Peyer's patch (tissue), 4 donors: ENCODE data around the gene RIC8B.

ENCODE experiments used
- POLR2A ChIP-seq, 2 donors: fragments of 450-650 bp; IDR thresholded peaks; one replicate each; pipeline ENCODE4 v1.5.1; 2017; ENCODE audit warnings: antibody characterized with exemption in 2 of 2, mild to moderate bottlenecking in 2 of 2, moderate library complexity in 2 of 2
- TF ChIP-seq, protein P1 (sequence below), 6 experiments: fragments of 450-650 bp in 4 of 6; fragments of 200-600 bp in 2 of 6; sonication (generic) in 1 of 6; IDR thresholded peaks; one replicate each; pipeline ENCODE4 v1.5.1; 2017 to 2019; ENCODE audit warnings: antibody characterized with exemption in 6 of 6, mild to moderate bottlenecking in 3 of 6, moderate library complexity in 1 of 6

DNA sequence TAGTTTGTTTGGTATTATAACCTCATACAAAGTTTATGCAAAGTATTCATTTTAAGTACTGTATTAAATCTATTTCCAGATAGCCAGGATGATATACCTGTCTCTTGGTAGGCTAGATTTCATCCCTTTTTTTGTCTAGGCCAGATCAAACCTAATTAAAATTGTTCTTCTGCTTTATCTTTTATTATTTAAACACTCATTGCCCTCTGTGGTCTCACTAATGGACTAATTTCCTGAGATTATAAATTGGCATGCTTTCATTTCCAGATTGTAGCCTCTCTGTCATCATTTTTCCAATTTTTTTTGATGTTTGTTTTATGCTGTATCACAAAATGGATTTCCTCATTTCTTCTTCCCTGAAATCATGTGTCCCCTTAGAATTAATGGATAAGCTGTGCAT is 95.6 kb downstream of the RIC8B start:
- TF ChIP-seq, protein P1, sequence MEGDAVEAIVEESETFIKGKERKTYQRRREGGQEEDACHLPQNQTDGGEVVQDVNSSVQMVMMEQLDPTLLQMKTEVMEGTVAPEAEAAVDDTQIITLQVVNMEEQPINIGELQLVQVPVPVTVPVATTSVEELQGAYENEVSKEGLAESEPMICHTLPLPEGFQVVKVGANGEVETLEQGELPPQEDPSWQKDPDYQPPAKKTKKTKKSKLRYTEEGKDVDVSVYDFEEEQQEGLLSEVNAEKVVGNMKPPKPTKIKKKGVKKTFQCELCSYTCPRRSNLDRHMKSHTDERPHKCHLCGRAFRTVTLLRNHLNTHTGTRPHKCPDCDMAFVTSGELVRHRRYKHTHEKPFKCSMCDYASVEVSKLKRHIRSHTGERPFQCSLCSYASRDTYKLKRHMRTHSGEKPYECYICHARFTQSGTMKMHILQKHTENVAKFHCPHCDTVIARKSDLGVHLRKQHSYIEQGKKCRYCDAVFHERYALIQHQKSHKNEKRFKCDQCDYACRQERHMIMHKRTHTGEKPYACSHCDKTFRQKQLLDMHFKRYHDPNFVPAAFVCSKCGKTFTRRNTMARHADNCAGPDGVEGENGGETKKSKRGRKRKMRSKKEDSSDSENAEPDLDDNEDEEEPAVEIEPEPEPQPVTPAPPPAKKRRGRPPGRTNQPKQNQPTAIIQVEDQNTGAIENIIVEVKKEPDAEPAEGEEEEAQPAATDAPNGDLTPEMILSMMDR (IDR thresholded peaks at IDR 0.05), result no peak
- TF ChIP-seq POLR2A (IDR thresholded peaks at IDR 0.05), result no peak
